DOHH2 (cell line): ENCODE data around the gene KLHL30.

Experiments
- CTCF ChIP-seq: fragments of 200-600 bp; sonication (generic); IDR thresholded peaks from one replicate; pipeline ENCODE4 v1.5.1; 2014; ENCODE audit warnings: antibody characterized with exemption, mild to moderate bottlenecking, low read depth, low read length; ENCODE audit not compliant: poor library complexity, severe bottlenecking
- EZH2phosphoT487 ChIP-seq: fragments of 200-600 bp; sonication (generic); IDR thresholded peaks from 2 replicates; pipeline ENCODE4 v1.6.1; 2017; ENCODE audit warnings: borderline replicate concordance, mild to moderate bottlenecking, antibody characterized with exemption, low read length, moderate library complexity, mixed read lengths

- TF ChIP-seq CTCF (no peak), EZH2phosphoT487 (no peak)
Measured at GRCh38 chr2:238151205-238151604, 12.7 kb downstream of the KLHL30 start.
